ENCODE results near the gene PLEK2.

The PLEK2 gene

GRCh38 chr14:67444395-67444794 lies 32.4 kb upstream of the PLEK2 start:
- H3K4me3 ChIP-seq (ENCODE audit: low read length in 2 of 2) = no peak overlapping the region
- peaks cover 7% of the 10 kb centered on the region for H3K4me1 ChIP-seq (ENCODE audit: control insufficient read depth, insufficient read depth, low read length)
- H3K27me3 ChIP-seq (ENCODE audit: control insufficient read depth in 1 of 2, insufficient read depth in 2 of 2, low read length in 2 of 2) = no peaks in the 10 kb centered on the region
- H3K9ac ChIP-seq (ENCODE audit: low read length in 2 of 2) = no peak overlapping the region
- no peaks in the 10 kb centered on the region for H3K36me3 ChIP-seq (ENCODE audit: control insufficient read depth in 2 of 2, insufficient read depth in 2 of 2, low read length in 2 of 2)
- H3K9me3 ChIP-seq (ENCODE audit: control insufficient read depth in 2 of 2, low read length in 2 of 2) = no peaks in the 10 kb centered on the region
- H3K27ac ChIP-seq (ENCODE audit: low read length) = no peak overlapping the region

- Histone ChIP-seq H3K9ac (ENCODE audit: low read length in 2 of 2) (no peak overlapping the region), H3K4me1 (ENCODE audit: control insufficient read depth, insufficient read depth, low read length) (peaks cover 7% of the 10 kb centered on the region), H3K36me3 (ENCODE audit: control insufficient read depth in 2 of 2, insufficient read depth in 2 of 2, low read length in 2 of 2) (no peaks in the 10 kb centered on the region), H3K4me3 (ENCODE audit: low read length in 2 of 2) (no peak overlapping the region), H3K27ac (ENCODE audit: low read length) (no peak overlapping the region), H3K9me3 (ENCODE audit: control insufficient read depth in 2 of 2, low read length in 2 of 2) (no peaks in the 10 kb centered on the region), H3K27me3 (ENCODE audit: control insufficient read depth in 1 of 2, insufficient read depth in 2 of 2, low read length in 2 of 2) (no peaks in the 10 kb centered on the region)
Measured at GRCh38 chr14:67442139-67442906, 30.4 kb upstream of the PLEK2 start.

GRCh38 chr14:67441672-67442071 lies 29.7 kb upstream of the PLEK2 start:
- H3K4me1 ChIP-seq (ENCODE audit: control insufficient read depth, insufficient read depth, low read length) = peaks cover 5% of the 10 kb centered on the region
- no peaks in the 10 kb centered on the region for H3K27me3 ChIP-seq (ENCODE audit: control insufficient read depth in 1 of 2, insufficient read depth in 2 of 2, low read length in 2 of 2)
- no peaks in the 10 kb centered on the region for H3K9me3 ChIP-seq (ENCODE audit: control insufficient read depth in 2 of 2, low read length in 2 of 2)
- H3K4me3 ChIP-seq (ENCODE audit: low read length in 2 of 2) = no peak overlapping the region
- H3K36me3 ChIP-seq (ENCODE audit: control insufficient read depth in 2 of 2, insufficient read depth in 2 of 2, low read length in 2 of 2) = no peaks in the 10 kb centered on the region
- no peak overlapping the region for H3K9ac ChIP-seq (ENCODE audit: low read length in 2 of 2)
- no peak overlapping the region for H3K27ac ChIP-seq (ENCODE audit: low read length)

- Histone ChIP-seq H3K9ac (ENCODE audit: low read length in 2 of 2) (no peak overlapping the region), H3K36me3 (ENCODE audit: control insufficient read depth in 2 of 2, insufficient read depth in 2 of 2, low read length in 2 of 2) (no peaks in the 10 kb centered on the region), H3K27me3 (ENCODE audit: control insufficient read depth in 1 of 2, insufficient read depth in 2 of 2, low read length in 2 of 2) (no peaks in the 10 kb centered on the region), H3K27ac (ENCODE audit: low read length) (no peak overlapping the region), H3K4me3 (ENCODE audit: low read length in 2 of 2) (no peak overlapping the region), H3K9me3 (ENCODE audit: control insufficient read depth in 2 of 2, low read length in 2 of 2) (no peaks in the 10 kb centered on the region), H3K4me1 (ENCODE audit: control insufficient read depth, insufficient read depth, low read length) (peaks cover 2% of the 10 kb centered on the region)
Measured at GRCh38 chr14:67441256-67441655, 29.3 kb upstream of the PLEK2 start.

- H3K36me3 ChIP-seq (ENCODE audit: control insufficient read depth in 2 of 2, insufficient read depth in 2 of 2, low read length in 2 of 2) = no peaks in the 10 kb centered on the region
- H3K27ac ChIP-seq (ENCODE audit: low read length) = no peak overlapping the region
- no peak overlapping the region for H3K9ac ChIP-seq (ENCODE audit: low read length in 2 of 2)
- H3K27me3 ChIP-seq (ENCODE audit: control insufficient read depth in 1 of 2, insufficient read depth in 2 of 2, low read length in 2 of 2) = no peaks in the 10 kb centered on the region
- no peaks in the 10 kb centered on the region for H3K4me1 ChIP-seq (ENCODE audit: control insufficient read depth, insufficient read depth, low read length)
- no peak overlapping the region for H3K4me3 ChIP-seq (ENCODE audit: low read length in 2 of 2)
- H3K9me3 ChIP-seq (ENCODE audit: control insufficient read depth in 2 of 2, low read length in 2 of 2) = no peaks in the 10 kb centered on the region
Measured at GRCh38 chr14:67440513-67440912, 28.5 kb upstream of the PLEK2 start.

- H3K9ac ChIP-seq (ENCODE audit: low read length in 2 of 2) = no peak overlapping the region
- H3K4me1 ChIP-seq (ENCODE audit: control insufficient read depth, insufficient read depth, low read length) = no peaks in the 10 kb centered on the region
- H3K27me3 ChIP-seq (ENCODE audit: control insufficient read depth in 1 of 2, insufficient read depth in 2 of 2, low read length in 2 of 2) = no peaks in the 10 kb centered on the region
- no peaks in the 10 kb centered on the region for H3K9me3 ChIP-seq (ENCODE audit: control insufficient read depth in 2 of 2, low read length in 2 of 2)
- H3K36me3 ChIP-seq (ENCODE audit: control insufficient read depth in 2 of 2, insufficient read depth in 2 of 2, low read length in 2 of 2) = no peaks in the 10 kb centered on the region
- no peak overlapping the region for H3K4me3 ChIP-seq (ENCODE audit: low read length in 2 of 2)
- no peak overlapping the region for H3K27ac ChIP-seq (ENCODE audit: low read length)
Measured at GRCh38 chr14:67438969-67439368, 27.0 kb upstream of the PLEK2 start.

- Histone ChIP-seq H3K4me3 (ENCODE audit: low read length in 2 of 2) (no peak overlapping the region), H3K27me3 (ENCODE audit: control insufficient read depth in 1 of 2, insufficient read depth in 2 of 2, low read length in 2 of 2) (no peaks in the 10 kb centered on the region), H3K27ac (ENCODE audit: low read length) (no peak overlapping the region), H3K9ac (ENCODE audit: low read length in 2 of 2) (no peak overlapping the region), H3K9me3 (ENCODE audit: control insufficient read depth in 2 of 2, low read length in 2 of 2) (no peaks in the 10 kb centered on the region), H3K4me1 (ENCODE audit: control insufficient read depth, insufficient read depth, low read length) (peaks cover 9% of the 10 kb centered on the region), H3K36me3 (ENCODE audit: control insufficient read depth in 2 of 2, insufficient read depth in 2 of 2, low read length in 2 of 2) (no peaks in the 10 kb centered on the region)
Measured at GRCh38 chr14:67436006-67436866, 24.3 kb upstream of the PLEK2 start.

GRCh38 chr14:67435603-67436002 lies 23.6 kb upstream of the PLEK2 start:
- Histone ChIP-seq H3K27me3 (ENCODE audit: control insufficient read depth in 1 of 2, insufficient read depth in 2 of 2, low read length in 2 of 2) (no peaks in the 10 kb centered on the region), H3K4me3 (ENCODE audit: low read length in 2 of 2) (no peak overlapping the region), H3K9ac (ENCODE audit: low read length in 2 of 2) (no peak overlapping the region), H3K4me1 (ENCODE audit: control insufficient read depth, insufficient read depth, low read length) (peaks cover 9% of the 10 kb centered on the region), H3K27ac (ENCODE audit: low read length) (no peak overlapping the region), H3K36me3 (ENCODE audit: control insufficient read depth in 2 of 2, insufficient read depth in 2 of 2, low read length in 2 of 2) (no peaks in the 10 kb centered on the region), H3K9me3 (ENCODE audit: control insufficient read depth in 2 of 2, low read length in 2 of 2) (no peaks in the 10 kb centered on the region)

GRCh38 chr14:67432050-67432564 lies 20.1 kb upstream of the PLEK2 start:
- Histone ChIP-seq H3K27ac (ENCODE audit: low read length) (no peak overlapping the region), H3K4me1 (ENCODE audit: control insufficient read depth, insufficient read depth, low read length) (peaks cover 9% of the 10 kb centered on the region), H3K36me3 (ENCODE audit: control insufficient read depth in 2 of 2, insufficient read depth in 2 of 2, low read length in 2 of 2) (no peaks in the 10 kb centered on the region), H3K4me3 (ENCODE audit: low read length in 2 of 2) (no peak overlapping the region), H3K9ac (ENCODE audit: low read length in 2 of 2) (no peak overlapping the region), H3K27me3 (ENCODE audit: control insufficient read depth in 1 of 2, insufficient read depth in 2 of 2, low read length in 2 of 2) (no peaks in the 10 kb centered on the region), H3K9me3 (ENCODE audit: control insufficient read depth in 2 of 2, low read length in 2 of 2) (no peaks in the 10 kb centered on the region)

GRCh38 chr14:67429510-67430205 lies 17.7 kb upstream of the PLEK2 start:
- Histone ChIP-seq H3K4me1 (ENCODE audit: control insufficient read depth, insufficient read depth, low read length) (peaks cover 9% of the 10 kb centered on the region), H3K4me3 (ENCODE audit: low read length in 2 of 2) (no peak overlapping the region), H3K36me3 (ENCODE audit: control insufficient read depth in 2 of 2, insufficient read depth in 2 of 2, low read length in 2 of 2) (no peaks in the 10 kb centered on the region), H3K9ac (ENCODE audit: low read length in 2 of 2) (no peak overlapping the region), H3K9me3 (ENCODE audit: control insufficient read depth in 2 of 2, low read length in 2 of 2) (no peaks in the 10 kb centered on the region), H3K27me3 (ENCODE audit: control insufficient read depth in 1 of 2, insufficient read depth in 2 of 2, low read length in 2 of 2) (no peaks in the 10 kb centered on the region), H3K27ac (ENCODE audit: low read length) (no peak overlapping the region)

Measured in stomach smooth muscle (tissue), 2 donors.